OCI-LY1 (cell line): ENCODE results near the gene PANK3.

Experiments
- H2AFZ ChIP-seq: fragments of 200-600 bp; sonication (generic), shearing (Covaris generic); 2 replicates; pipeline ENCODE4 v1.6.0; 2014; ENCODE audit warnings: antibody characterized with exemption, mild to moderate bottlenecking, low read length
- H3F3A ChIP-seq: fragments of 200-600 bp; sonication (generic), shearing (Covaris generic); 2 replicates; pipeline ENCODE4 v1.6.0; 2014; ENCODE audit warnings: mild to moderate bottlenecking, antibody characterized with exemption, low read length, moderate library complexity; ENCODE audit not compliant: insufficient read depth
- H3K27ac ChIP-seq: fragments of 200-600 bp; sonication (generic); 2 replicates; pipeline ENCODE4 v1.5.1; 2014; ENCODE audit warnings: low read length, mixed run types, mild to moderate bottlenecking, low read depth; ENCODE audit not compliant: poor library complexity, severe bottlenecking
- H3K27me3 ChIP-seq: fragments of 200-600 bp; sonication (generic); 2 replicates; pipeline ENCODE4 v1.6.0; 2014; ENCODE audit warnings: antibody characterized with exemption, mild to moderate bottlenecking, low read length, moderate library complexity; ENCODE audit not compliant: insufficient read depth
- H3K36me3 ChIP-seq: fragments of 200-600 bp; sonication (generic); 2 replicates; pipeline ENCODE4 v1.6.1; 2014; ENCODE audit warnings: mild to moderate bottlenecking, antibody characterized with exemption, low read length, moderate library complexity, mixed read lengths; ENCODE audit not compliant: insufficient read depth
- H3K4me1 ChIP-seq: fragments of 200-600 bp; sonication (generic); 2 replicates; pipeline ENCODE4 v1.5.1; 2014; ENCODE audit warnings: mild to moderate bottlenecking, low read length, moderate library complexity; ENCODE audit not compliant: insufficient read depth, severe bottlenecking
- H3K4me2 ChIP-seq: fragments of 200-600 bp; sonication (generic), shearing (Covaris generic); 2 replicates; pipeline ENCODE4 v1.6.1; 2014; ENCODE audit warnings: low read length
- H3K4me3 ChIP-seq: fragments of 200-600 bp; sonication (generic); 2 replicates; pipeline ENCODE4 v1.5.1; 2014; ENCODE audit warnings: low read length, low read depth, mild to moderate bottlenecking, mixed read lengths; ENCODE audit not compliant: poor library complexity, severe bottlenecking
- H3K79me2 ChIP-seq: fragments of 200-600 bp; shearing (Covaris generic); 2 replicates; pipeline ENCODE4 v1.6.1; 2016; ENCODE audit warnings: mixed run types, low read length, mixed read lengths; ENCODE audit not compliant: insufficient read depth
- H3K9ac ChIP-seq: fragments of 200-600 bp; sonication (generic), shearing (Covaris generic); 2 replicates; pipeline ENCODE4 v1.6.1; 2014; ENCODE audit warnings: mild to moderate bottlenecking, low read length, mixed read lengths
- H3K9me2 ChIP-seq: fragments of 200-600 bp; sonication (generic), shearing (Covaris generic); 2 replicates; pipeline ENCODE4 v1.6.1; 2014; ENCODE audit warnings: low read depth, mild to moderate bottlenecking, low read length, mixed read lengths
- H3K9me3 ChIP-seq: fragments of 200-600 bp; shearing (Covaris generic); 2 replicates; pipeline ENCODE4 v1.6.1; 2014; ENCODE audit warnings: low read length, mixed read lengths
- H4K20me1 ChIP-seq: fragments of 200-600 bp; sonication (generic), shearing (Covaris generic); 2 replicates; pipeline ENCODE4 v1.6.0; 2016; ENCODE audit warnings: mild to moderate bottlenecking, low read length; ENCODE audit not compliant: insufficient read depth
- EZH2 ChIP-seq: fragments of 200-600 bp; sonication (generic), shearing (Covaris generic); IDR thresholded peaks from 2 replicates; pipeline ENCODE4 v1.8.0; 2017; ENCODE audit warnings: borderline replicate concordance, mixed run types, mild to moderate bottlenecking, antibody characterized with exemption, low read length, moderate library complexity, mixed read lengths
- TF ChIP-seq, protein P1 (sequence below): fragments of 200-600 bp; sonication (generic), shearing (Covaris generic); IDR thresholded peaks from 2 replicates; pipeline ENCODE4 v1.5.1; 2017; ENCODE audit warnings: mild to moderate bottlenecking, antibody characterized with exemption, low read length, moderate library complexity, mixed read lengths

The PANK3 gene

DNA sequence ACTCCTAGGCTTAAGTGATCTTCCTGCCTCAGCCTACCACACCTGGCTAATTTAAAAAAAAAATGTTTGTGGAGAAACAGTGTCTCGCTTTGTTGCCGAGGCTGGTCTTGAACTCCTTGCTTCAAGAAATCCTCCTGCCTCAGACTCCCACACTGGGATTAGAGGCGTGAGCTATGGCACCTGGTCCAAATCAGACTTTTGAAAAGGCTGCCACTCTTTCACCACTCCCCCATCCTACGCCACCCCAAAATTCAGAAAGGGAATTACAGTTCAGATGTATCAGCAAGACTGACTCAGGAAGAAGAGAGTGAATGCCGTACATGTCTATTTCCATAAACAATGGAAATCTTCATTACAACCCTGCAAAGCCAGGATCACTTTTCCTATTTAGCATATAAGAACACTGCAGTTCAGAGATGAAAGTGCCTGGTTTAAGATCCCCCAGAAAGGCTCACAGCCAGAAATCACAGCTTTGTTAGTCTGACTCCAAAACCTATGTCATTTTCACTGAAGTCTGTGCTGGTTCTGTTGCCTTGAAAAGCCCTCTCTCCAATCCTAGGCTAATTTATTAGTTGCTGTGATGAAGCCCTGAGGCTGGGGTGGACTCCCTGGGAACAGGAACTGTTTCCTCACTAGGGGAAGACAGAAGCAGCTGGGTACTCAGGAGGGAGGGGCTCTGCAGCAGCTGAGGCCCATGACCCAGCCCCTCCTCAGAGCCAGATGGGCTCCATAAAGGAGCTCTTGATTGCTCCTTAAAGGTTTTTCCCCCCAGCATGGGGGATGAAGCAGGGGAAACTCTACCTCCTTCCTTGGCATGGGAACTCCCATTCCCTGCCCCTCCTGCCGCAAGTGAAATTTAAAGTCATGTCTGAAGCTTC, 46.9 kb downstream of the PANK3 start:
- H3K79me2 ChIP-seq: no peaks in the 10 kb centered on the region
- H3K9me2 ChIP-seq: no peaks in the 10 kb centered on the region
- H3K4me2 ChIP-seq: no peak overlapping the region
- H3K36me3 ChIP-seq: no peaks in the 10 kb centered on the region
- no peaks in the 10 kb centered on the region for H3K4me1 ChIP-seq
- H3K4me3 ChIP-seq: no peak overlapping the region
- no peaks in the 10 kb centered on the region for H3K27me3 ChIP-seq
- no peaks in the 10 kb centered on the region for H4K20me1 ChIP-seq
- TF ChIP-seq EZH2: no peak
- TF ChIP-seq, protein P1, sequence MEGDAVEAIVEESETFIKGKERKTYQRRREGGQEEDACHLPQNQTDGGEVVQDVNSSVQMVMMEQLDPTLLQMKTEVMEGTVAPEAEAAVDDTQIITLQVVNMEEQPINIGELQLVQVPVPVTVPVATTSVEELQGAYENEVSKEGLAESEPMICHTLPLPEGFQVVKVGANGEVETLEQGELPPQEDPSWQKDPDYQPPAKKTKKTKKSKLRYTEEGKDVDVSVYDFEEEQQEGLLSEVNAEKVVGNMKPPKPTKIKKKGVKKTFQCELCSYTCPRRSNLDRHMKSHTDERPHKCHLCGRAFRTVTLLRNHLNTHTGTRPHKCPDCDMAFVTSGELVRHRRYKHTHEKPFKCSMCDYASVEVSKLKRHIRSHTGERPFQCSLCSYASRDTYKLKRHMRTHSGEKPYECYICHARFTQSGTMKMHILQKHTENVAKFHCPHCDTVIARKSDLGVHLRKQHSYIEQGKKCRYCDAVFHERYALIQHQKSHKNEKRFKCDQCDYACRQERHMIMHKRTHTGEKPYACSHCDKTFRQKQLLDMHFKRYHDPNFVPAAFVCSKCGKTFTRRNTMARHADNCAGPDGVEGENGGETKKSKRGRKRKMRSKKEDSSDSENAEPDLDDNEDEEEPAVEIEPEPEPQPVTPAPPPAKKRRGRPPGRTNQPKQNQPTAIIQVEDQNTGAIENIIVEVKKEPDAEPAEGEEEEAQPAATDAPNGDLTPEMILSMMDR: no peak
- H3K27ac ChIP-seq: no peak overlapping the region
- no peaks in the 10 kb centered on the region for H3F3A ChIP-seq
- H3K9me3 ChIP-seq: no peaks in the 10 kb centered on the region
- H3K9ac ChIP-seq: no peak overlapping the region
- no peak overlapping the region for H2AFZ ChIP-seq

- no peaks in the 10 kb centered on the region for H3K27me3 ChIP-seq
- no peak for TF ChIP-seq EZH2
- TF ChIP-seq, protein P1: no peak
Observed at GRCh38 chr5:168531191-168531590, 48.0 kb downstream of the PANK3 start.

DNA sequence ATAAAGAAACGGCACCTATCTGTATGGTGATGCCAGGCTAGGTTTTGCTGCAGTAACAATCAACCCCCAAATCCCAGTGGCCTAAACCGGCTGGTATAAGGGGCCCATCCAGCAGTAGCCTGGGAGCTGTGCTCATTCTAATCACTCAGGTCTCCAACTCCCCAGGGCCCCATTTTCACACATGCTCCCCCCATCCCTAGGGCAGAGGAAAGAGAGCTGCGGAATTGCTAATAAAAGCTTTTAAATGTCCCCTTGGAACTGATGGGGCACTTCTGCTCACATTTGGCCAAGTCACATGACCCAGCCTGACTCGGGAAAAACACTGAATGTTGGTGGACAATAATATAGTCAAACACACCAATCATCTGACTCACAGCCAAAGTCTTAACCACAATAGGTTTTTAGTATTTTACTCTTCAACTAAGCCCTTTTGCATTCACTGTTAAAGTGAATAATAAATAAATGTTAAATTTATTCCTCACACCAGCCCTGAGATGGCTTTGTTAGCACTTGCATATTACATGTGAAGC, 48.5 kb downstream of the PANK3 start:
- Histone ChIP-seq H3K9me2 (no peaks in the 10 kb centered on the region), H2AFZ (no peak overlapping the region), H3K9me3 (no peaks in the 10 kb centered on the region), H3K4me2 (no peak overlapping the region), H3K27me3 (no peaks in the 10 kb centered on the region), H3F3A (no peaks in the 10 kb centered on the region), H4K20me1 (no peaks in the 10 kb centered on the region), H3K27ac (no peak overlapping the region), H3K4me1 (no peaks in the 10 kb centered on the region), H3K9ac (no peak overlapping the region), H3K4me3 (no peak overlapping the region), H3K36me3 (no peaks in the 10 kb centered on the region), H3K79me2 (no peaks in the 10 kb centered on the region)
- no peak for TF ChIP-seq EZH2
- TF ChIP-seq, protein P1: no peak

More at GRCh38 chr5:168531191-168531590, 48.0 kb downstream of the PANK3 start:
- Histone ChIP-seq H3K9ac (no peak overlapping the region), H2AFZ (no peak overlapping the region), H3K27ac (no peak overlapping the region), H3K36me3 (no peaks in the 10 kb centered on the region), H3K4me1 (no peaks in the 10 kb centered on the region), H4K20me1 (no peaks in the 10 kb centered on the region), H3K9me2 (no peaks in the 10 kb centered on the region), H3F3A (no peaks in the 10 kb centered on the region), H3K9me3 (no peaks in the 10 kb centered on the region), H3K79me2 (no peaks in the 10 kb centered on the region), H3K4me2 (no peak overlapping the region), H3K4me3 (no peak overlapping the region)
